Caco-2 (cell line): ENCODE results near the gene ERLIN1. TPM values are rescaled to one million over a fixed set of nuclear protein-coding genes. Genes with fewer than 3 reads are reported as not detected.

Experiments used
- BruUV-seq: library from RNA; stranded (reverse); fragments of 400-500 nt; replicated peaks from 2 replicates; lab custom pipeline; 2021; lab: Mats Ljungman, UMichigan
- CTCF ChIA-PET: fragments of 300-600 bp; sonication (Branson Sonifier 250); formaldehyde crosslinking; loops from one replicate; lab custom pipeline; 2022; ENCODE audit warnings: antibody characterized with exemption; lab: Charles Lee
- POLR2A ChIA-PET: fragments of 300-600 bp; sonication (Branson Sonifier 250); formaldehyde crosslinking; loops from one replicate; lab custom pipeline; 2022; ENCODE audit warnings: antibody characterized with exemption; lab: Charles Lee
- DNase-seq, 2 experiments: peaks; one replicate each; pipeline versions ENCODE4 v3.0.0 to v3.0.0-alpha.2; 2020 to 2022
- H3K27me3 ChIP-seq: replicated peaks from 2 replicates; pipeline ENCODE4 v1.6.0; 2011; ENCODE audit warnings: low read length; ENCODE audit not compliant: control insufficient read depth, insufficient read depth
- H3K36me3 ChIP-seq: 2 replicates; pipeline ENCODE4 v1.5.1; 2011; ENCODE audit warnings: low read length; ENCODE audit not compliant: control insufficient read depth, insufficient read depth
- H3K4me1 ChIP-seq: fragments of 250-450 bp; sonication (Bioruptor Pico); 2 replicates; pipeline ENCODE4 v1.5.1; 2020; ENCODE audit warnings: mild to moderate bottlenecking
- H3K4me3 ChIP-seq: 2 replicates; pipeline ENCODE4 v1.5.1; 2011; ENCODE audit warnings: low read depth, mild to moderate bottlenecking, control low read depth, low read length
- H3K9me3 ChIP-seq: fragments of 250-450 bp; sonication (Bioruptor Pico); 2 replicates; pipeline ENCODE4 v1.5.1; 2020; ENCODE audit warnings: mild to moderate bottlenecking, moderate library complexity
- H3K27ac Mint-ChIP-seq: one replicate; pipeline ENCODE4 v1.8.0; 2022; ENCODE audit warnings: mixed read lengths; ENCODE audit not compliant: unreplicated experiment
- H3K27me3 Mint-ChIP-seq: one replicate; pipeline ENCODE4 v1.8.0; 2022; ENCODE audit warnings: mixed read lengths; ENCODE audit not compliant: insufficient read depth, unreplicated experiment
- H3K36me3 Mint-ChIP-seq: one replicate; pipeline ENCODE4 v1.8.0; 2022; ENCODE audit warnings: mild to moderate bottlenecking, mixed read lengths; ENCODE audit not compliant: insufficient read depth, unreplicated experiment
- H3K4me1 Mint-ChIP-seq: one replicate; pipeline ENCODE4 v1.8.0; 2022; ENCODE audit warnings: low read depth, mixed read lengths; ENCODE audit not compliant: unreplicated experiment
- H3K4me3 Mint-ChIP-seq: one replicate; pipeline ENCODE4 v1.8.0; 2022; ENCODE audit warnings: mild to moderate bottlenecking, moderate library complexity, mixed read lengths; ENCODE audit not compliant: unreplicated experiment
- H3K9me3 Mint-ChIP-seq: one replicate; pipeline ENCODE4 v1.8.0; 2022; ENCODE audit warnings: mixed read lengths; ENCODE audit not compliant: unreplicated experiment
- CTCF ChIP-seq, 2 experiments: fragments of 200-600 bp in 1 of 2; IDR thresholded peaks; 1 replicate in 1 of 2; 2 replicates in 1 of 2; pipeline versions ENCODE4 v1.5.1 to v1.8.0; 2011 to 2022; ENCODE audit warnings: antibody characterized with exemption in 1 of 2, control low read depth in 1 of 2, inconsistent platforms in 1 of 2, low read depth in 1 of 2, low read length in 1 of 2, mild to moderate bottlenecking in 1 of 2, moderate library complexity in 1 of 2; ENCODE audit not compliant: insufficient read depth in 1 of 2, severe bottlenecking in 1 of 2, unreplicated experiment in 1 of 2
- intact Hi-C: fragments of 100-400 bp; cut with micrococcal nuclease; formaldehyde crosslinking; loops from one replicate; pipeline ENCODE4 v1.10.0; 2022; ENCODE audit not compliant: unreplicated experiment
- total RNA-seq: library from RNA; stranded (reverse); gene quantifications from 2 replicates; pipeline ENCODE4 v1.2.3, GENCODE V29; 2022

ERLIN1 gene
- total RNA-seq, 1 experiment from 2014 or later, result 59.0 TPM

- no peak for TF ChIP-seq CTCF (IDR thresholded peaks at IDR 0.05; ENCODE audit: insufficient read depth in 1 of 2, low read depth in 1 of 2, low read length in 1 of 2, severe bottlenecking in 1 of 2, unreplicated experiment in 1 of 2)
- ChIA-PET CTCF (no interaction called here), POLR2A (no interaction called here)
- Histone ChIP-seq H3K4me3 (no peak overlapping the region), H3K36me3 (peaks cover 1% of the 10 kb centered on the region), H3K27me3 (no peaks in the 10 kb centered on the region), H3K4me1 (no peaks in the 10 kb centered on the region), H3K9me3 (no peaks in the 10 kb centered on the region)
- no peaks in the 10 kb centered on the region for H3K9me3 Mint-ChIP-seq
- H3K4me1 Mint-ChIP-seq, result peaks cover 8% of the 10 kb centered on the region
- peaks cover 26% of the 10 kb centered on the region for H3K36me3 Mint-ChIP-seq
- BruUV-seq, result no TSS peak
- DNase-seq, result no peak
- intact Hi-C loops, result no loop called here
- H3K27me3 Mint-ChIP-seq, result no peaks in the 10 kb centered on the region
- H3K4me3 Mint-ChIP-seq, result no peak overlapping the region
- no peak overlapping the region for H3K27ac Mint-ChIP-seq
Observed at GRCh38 chr10:100175875-100176274, 10.0 kb downstream of the ERLIN1 start.

- TF ChIP-seq CTCF (IDR thresholded peaks at IDR 0.05; ENCODE audit: insufficient read depth in 1 of 2, low read depth in 1 of 2, low read length in 1 of 2, severe bottlenecking in 1 of 2, unreplicated experiment in 1 of 2), result no peak
- H3K27me3 Mint-ChIP-seq, result no peaks in the 10 kb centered on the region
- H3K4me1 ChIP-seq, result no peaks in the 10 kb centered on the region
- no peak overlapping the region for H3K4me3 ChIP-seq
- intact Hi-C loops, result no loop called here
- H3K27me3 ChIP-seq, result no peaks in the 10 kb centered on the region
- H3K9me3 Mint-ChIP-seq, result no peaks in the 10 kb centered on the region
- H3K36me3 ChIP-seq, result peaks cover 1% of the 10 kb centered on the region
- BruUV-seq, result no TSS peak
- ChIA-PET CTCF (no interaction called here), POLR2A (interaction anchor here (0.5 kb wide), 1 partner anchor 90 kb away, joined by 3 read pairs; no protein-coding TSS in a partner anchor)
- no peak overlapping the region for H3K4me3 Mint-ChIP-seq
- no peak overlapping the region for H3K27ac Mint-ChIP-seq
- peaks cover 2% of the 10 kb centered on the region for H3K4me1 Mint-ChIP-seq
- H3K36me3 Mint-ChIP-seq, result peaks cover 26% of the 10 kb centered on the region
- H3K9me3 ChIP-seq, result no peaks in the 10 kb centered on the region
- no peak for DNase-seq
Observed at GRCh38 chr10:100174699-100175677, 10.8 kb downstream of the ERLIN1 start.

GRCh38 chr10:100173035-100173434, 12.8 kb downstream of the ERLIN1 start:
- BruUV-seq, result no TSS peak
- peaks cover 1% of the 10 kb centered on the region for H3K36me3 ChIP-seq

More at GRCh38 chr10:100173035-100173434, 12.8 kb downstream of the ERLIN1 start:
- Mint-ChIP-seq H3K27ac (no peak overlapping the region), H3K27me3 (no peaks in the 10 kb centered on the region), H3K4me1 (peaks cover 3% of the 10 kb centered on the region), H3K4me3 (no peak overlapping the region), H3K9me3 (no peaks in the 10 kb centered on the region), H3K36me3 (peaks cover 15% of the 10 kb centered on the region)
- DNase-seq, result no peak
- CTCF ChIA-PET, result no interaction called here
- intact Hi-C loops, result no loop called here
- Histone ChIP-seq H3K4me1 (no peaks in the 10 kb centered on the region), H3K4me3 (no peak overlapping the region), H3K27me3 (no peaks in the 10 kb centered on the region), H3K9me3 (no peaks in the 10 kb centered on the region)
- TF ChIP-seq CTCF (IDR thresholded peaks at IDR 0.05; ENCODE audit: insufficient read depth in 1 of 2, low read depth in 1 of 2, low read length in 1 of 2, severe bottlenecking in 1 of 2, unreplicated experiment in 1 of 2), result no peak
- POLR2A ChIA-PET, result no interaction called here
